Fibroblast of lung (primary cell): ENCODE results near the gene SFXN3. TPM values are rescaled to one million over a fixed set of nuclear protein-coding genes. Genes with fewer than 3 reads are reported as not detected.

Experiments
- DNase-seq, 2 donors: peaks; one replicate each; pipeline versions ENCODE4 v3.0.0 to v3.0.0-alpha.2; 2010; ENCODE audit warnings: low read depth in 2 of 2
- H2AFZ ChIP-seq: 2 replicates; pipeline ENCODE4 v1.5.1; 2012; ENCODE audit warnings: low read length, control low read depth, inconsistent platforms
- H3K27ac ChIP-seq: 2 replicates; pipeline ENCODE4 v1.5.1; 2011; ENCODE audit warnings: low read length, control low read depth; ENCODE audit not compliant: insufficient read depth
- H3K27me3 ChIP-seq: 2 replicates; pipeline ENCODE4 v1.5.1; 2011; ENCODE audit warnings: mild to moderate bottlenecking, low read length; ENCODE audit not compliant: control insufficient read depth, insufficient read depth
- H3K36me3 ChIP-seq: 2 replicates; pipeline ENCODE4 v1.5.1; 2011; ENCODE audit warnings: low read length; ENCODE audit not compliant: control insufficient read depth, insufficient read depth
- H3K4me1 ChIP-seq: 2 replicates; pipeline ENCODE4 v1.5.1; 2011; ENCODE audit warnings: low read length; ENCODE audit not compliant: control insufficient read depth, insufficient read depth; ENCODE audit errors: extremely low read depth
- H3K4me2 ChIP-seq: 2 replicates; pipeline ENCODE4 v1.5.1; 2011; ENCODE audit warnings: low read length, control low read depth; ENCODE audit not compliant: insufficient read depth; ENCODE audit errors: extremely low read depth
- H3K4me3 ChIP-seq, 4 experiments: fragments of 200-600 bp in 1 of 4; sonication (generic) in 1 of 4; replicated peaks in 1 of 4; 2 replicates each; pipeline ENCODE4 v1.5.1; 2011 to 2016; ENCODE audit warnings: low read length in 4 of 4, low read depth in 3 of 4, mild to moderate bottlenecking in 3 of 4, control low read depth in 2 of 4, inconsistent platforms in 1 of 4, mixed read lengths in 1 of 4; ENCODE audit not compliant: insufficient read depth in 1 of 4; ENCODE audit errors: control extremely low read depth in 1 of 4
- H3K79me2 ChIP-seq: 2 replicates; pipeline ENCODE4 v1.5.1; 2012; ENCODE audit warnings: mild to moderate bottlenecking, low read length, inconsistent platforms; ENCODE audit not compliant: control insufficient read depth, insufficient read depth
- H3K9ac ChIP-seq: 2 replicates; pipeline ENCODE4 v1.5.1; 2011; ENCODE audit warnings: mild to moderate bottlenecking, low read length, control low read depth; ENCODE audit not compliant: insufficient read depth
- H3K9me3 ChIP-seq: 2 replicates; pipeline ENCODE4 v1.5.1; 2012; ENCODE audit warnings: low read depth, low read length; ENCODE audit not compliant: control insufficient read depth, insufficient read depth
- H4K20me1 ChIP-seq: 2 replicates; pipeline ENCODE4 v1.5.1; 2011; ENCODE audit warnings: low read length; ENCODE audit not compliant: control insufficient read depth, insufficient read depth; ENCODE audit errors: extremely low read depth
- CTCF ChIP-seq, 2 donors: IDR thresholded peaks in 1 of 2; conservative IDR thresholded peaks in 1 of 2; 1 replicate in 1 of 2; 2 replicates in 1 of 2; pipeline ENCODE4 v1.5.1; 2011 to 2012; ENCODE audit warnings: low read length in 2 of 2, control low read depth in 1 of 2, inconsistent platforms in 1 of 2, low read depth in 1 of 2, mild to moderate bottlenecking in 1 of 2
- EZH2 ChIP-seq: IDR thresholded peaks from 2 replicates; pipeline ENCODE4 v1.5.1; 2012; ENCODE audit warnings: low read length, control low read depth, mild to moderate bottlenecking; ENCODE audit errors: missing control alignments
- polyA plus RNA-seq, 2 donors: library from polyadenylated mRNA; depleted of rRNA in 1 of 2; stranded (reverse) in 1 of 2; unstranded in 1 of 2; fragments of >200 nt; gene quantifications; 2 replicates each; pipeline ENCODE4 v1.2.1, GENCODE V29; 2011 to 2012; ENCODE audit warnings: missing spikeins in 1 of 2
- total RNA-seq: library from RNA; depleted of rRNA; stranded (reverse); fragments of >200 nt; gene quantifications from 2 replicates; pipeline ENCODE4 v1.2.1, GENCODE V29; 2014

The SFXN3 gene
- total and polyA plus RNA-seq, 2 donors (not counting 1 experiment from before 2014, with no cell fraction given): 55.0 to 79.3 TPM

GRCh38 chr10:101043363-101043707 is 12.3 kb downstream of the SFXN3 start:
- Histone ChIP-seq H3K4me2 (peak overlapping the region; percentile 81), H3K9me3 (no peaks in the 10 kb centered on the region), H3K36me3 (peaks cover 4% of the 10 kb centered on the region), H4K20me1 (no peaks in the 10 kb centered on the region), H3K27me3 (peaks cover 8% of the 10 kb centered on the region), H3K79me2 (no peaks in the 10 kb centered on the region), H3K4me1 (peaks cover 8% of the 10 kb centered on the region), H2AFZ (peak overlapping the region; percentile 59), H3K27ac (peak overlapping the region; percentile 88), H3K9ac (peak overlapping the region; percentile 67), H3K4me3 (peak overlapping the region; percentile 20 to 68 (median 54))
- TF ChIP-seq EZH2 (no peak), CTCF (conservative IDR thresholded peaks at IDR 0.05 in 1 of 2, IDR thresholded peaks at IDR 0.05 in 1 of 2; ENCODE audit: low read depth in 1 of 2, low read length in 2 of 2) (no peak)
- DNase-seq: no peak

DNA sequence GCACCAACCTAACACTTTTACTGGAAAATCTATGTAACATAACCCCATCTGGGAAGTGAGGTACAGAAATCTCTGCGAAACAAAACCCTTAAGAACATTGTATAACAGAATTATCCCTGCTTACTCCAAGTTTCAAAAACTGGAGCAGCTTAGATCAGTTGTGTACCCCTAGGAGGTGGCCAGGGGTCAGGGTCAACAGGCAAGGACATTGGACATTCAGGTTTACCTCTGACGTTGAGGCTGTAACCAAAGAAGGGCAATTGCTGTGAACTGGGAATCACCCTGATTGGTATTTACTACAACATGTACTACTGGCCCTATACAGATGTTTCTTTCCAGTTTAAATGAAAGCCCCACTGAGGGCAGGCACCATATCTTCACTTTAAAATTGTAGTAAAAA is 13.1 kb downstream of the SFXN3 start:
- Histone ChIP-seq H3K4me3 (no peak overlapping the region), H3K9me3 (no peaks in the 10 kb centered on the region), H3K79me2 (no peaks in the 10 kb centered on the region), H3K9ac (no peak overlapping the region), H3K36me3 (no peaks in the 10 kb centered on the region), H3K4me2 (no peak overlapping the region), H2AFZ (no peak overlapping the region), H3K27me3 (peaks cover 15% of the 10 kb centered on the region), H4K20me1 (no peaks in the 10 kb centered on the region), H3K27ac (no peak overlapping the region), H3K4me1 (peaks cover 8% of the 10 kb centered on the region)
- TF ChIP-seq CTCF (conservative IDR thresholded peaks at IDR 0.05 in 1 of 2, IDR thresholded peaks at IDR 0.05 in 1 of 2; ENCODE audit: low read depth in 1 of 2, low read length in 2 of 2): no peak
- no peak for TF ChIP-seq EZH2
- no peak for DNase-seq

GRCh38 chr10:101046332-101047238 is 15.6 kb downstream of the SFXN3 start:
- peaks cover 23% of the 10 kb centered on the region for H3K27me3 ChIP-seq
- H3K36me3 ChIP-seq: no peaks in the 10 kb centered on the region
- no peaks in the 10 kb centered on the region for H3K9me3 ChIP-seq
- peak overlapping the region; percentile 10 for H2AFZ ChIP-seq
- no peak overlapping the region for H3K4me2 ChIP-seq
- H3K4me1 ChIP-seq: peaks cover 10% of the 10 kb centered on the region
- H3K27ac ChIP-seq: no peak overlapping the region
- DNase-seq: peak in 1 of 2 donors; percentile 44
- TF ChIP-seq CTCF (conservative IDR thresholded peaks at IDR 0.05 in 1 of 2, IDR thresholded peaks at IDR 0.05 in 1 of 2; ENCODE audit: low read depth in 1 of 2, low read length in 2 of 2): no peak
- TF ChIP-seq EZH2: no peak
- H3K79me2 ChIP-seq: no peaks in the 10 kb centered on the region
- no peak overlapping the region for H3K9ac ChIP-seq
- no peaks in the 10 kb centered on the region for H4K20me1 ChIP-seq
- H3K4me3 ChIP-seq: no peak overlapping the region
